ENCODE measurements around the gene PHLPP1.

The PHLPP1 gene

GRCh38 chr18:62989195-62989594 is 273.9 kb downstream of the PHLPP1 start:
- DNase-seq (ENCODE audit: low read depth), result no peak
- no peak overlapping the region for H3K4me3 ChIP-seq (ENCODE audit: low read depth, low read length)
- TF ChIP-seq MYC (IDR thresholded peaks at IDR 0.05; ENCODE audit: low read depth, low read length) (no peak), POLR2A (IDR thresholded peaks at IDR 0.05; ENCODE audit: extremely low read depth, insufficient read length) (no peak)
- TF ChIP-seq, protein P1, sequence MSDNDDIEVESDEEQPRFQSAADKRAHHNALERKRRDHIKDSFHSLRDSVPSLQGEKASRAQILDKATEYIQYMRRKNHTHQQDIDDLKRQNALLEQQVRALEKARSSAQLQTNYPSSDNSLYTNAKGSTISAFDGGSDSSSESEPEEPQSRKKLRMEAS (IDR thresholded peaks at IDR 0.05; ENCODE audit: low read depth, low read length), result no peak
- TF ChIP-seq, protein P2, sequence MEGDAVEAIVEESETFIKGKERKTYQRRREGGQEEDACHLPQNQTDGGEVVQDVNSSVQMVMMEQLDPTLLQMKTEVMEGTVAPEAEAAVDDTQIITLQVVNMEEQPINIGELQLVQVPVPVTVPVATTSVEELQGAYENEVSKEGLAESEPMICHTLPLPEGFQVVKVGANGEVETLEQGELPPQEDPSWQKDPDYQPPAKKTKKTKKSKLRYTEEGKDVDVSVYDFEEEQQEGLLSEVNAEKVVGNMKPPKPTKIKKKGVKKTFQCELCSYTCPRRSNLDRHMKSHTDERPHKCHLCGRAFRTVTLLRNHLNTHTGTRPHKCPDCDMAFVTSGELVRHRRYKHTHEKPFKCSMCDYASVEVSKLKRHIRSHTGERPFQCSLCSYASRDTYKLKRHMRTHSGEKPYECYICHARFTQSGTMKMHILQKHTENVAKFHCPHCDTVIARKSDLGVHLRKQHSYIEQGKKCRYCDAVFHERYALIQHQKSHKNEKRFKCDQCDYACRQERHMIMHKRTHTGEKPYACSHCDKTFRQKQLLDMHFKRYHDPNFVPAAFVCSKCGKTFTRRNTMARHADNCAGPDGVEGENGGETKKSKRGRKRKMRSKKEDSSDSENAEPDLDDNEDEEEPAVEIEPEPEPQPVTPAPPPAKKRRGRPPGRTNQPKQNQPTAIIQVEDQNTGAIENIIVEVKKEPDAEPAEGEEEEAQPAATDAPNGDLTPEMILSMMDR (IDR thresholded peaks at IDR 0.05; ENCODE audit: low read depth, low read length), result no peak

GRCh38 chr18:62990653-62991052 is 275.3 kb downstream of the PHLPP1 start:
- no peak overlapping the region for H3K4me3 ChIP-seq (ENCODE audit: low read depth, low read length)
- no peak for DNase-seq (ENCODE audit: low read depth)
- no peak for TF ChIP-seq POLR2A (IDR thresholded peaks at IDR 0.05; ENCODE audit: extremely low read depth, insufficient read length)
- TF ChIP-seq, protein P2 (IDR thresholded peaks at IDR 0.05; ENCODE audit: low read depth, low read length), result no peak
- TF ChIP-seq, protein P1 (IDR thresholded peaks at IDR 0.05; ENCODE audit: low read depth, low read length), result no peak
- no peak for TF ChIP-seq MYC (IDR thresholded peaks at IDR 0.05; ENCODE audit: low read depth, low read length)

GRCh38 chr18:62991389-62991788 is 276.0 kb downstream of the PHLPP1 start:
- DNase-seq (ENCODE audit: low read depth), result no peak
- H3K4me3 ChIP-seq (ENCODE audit: low read depth, low read length), result no peak overlapping the region
- TF ChIP-seq, protein P1 (IDR thresholded peaks at IDR 0.05; ENCODE audit: low read depth, low read length), result no peak
- no peak for TF ChIP-seq POLR2A (IDR thresholded peaks at IDR 0.05; ENCODE audit: extremely low read depth, insufficient read length)
- TF ChIP-seq, protein P2 (IDR thresholded peaks at IDR 0.05; ENCODE audit: low read depth, low read length), result no peak
- no peak for TF ChIP-seq MYC (IDR thresholded peaks at IDR 0.05; ENCODE audit: low read depth, low read length)

DNA sequence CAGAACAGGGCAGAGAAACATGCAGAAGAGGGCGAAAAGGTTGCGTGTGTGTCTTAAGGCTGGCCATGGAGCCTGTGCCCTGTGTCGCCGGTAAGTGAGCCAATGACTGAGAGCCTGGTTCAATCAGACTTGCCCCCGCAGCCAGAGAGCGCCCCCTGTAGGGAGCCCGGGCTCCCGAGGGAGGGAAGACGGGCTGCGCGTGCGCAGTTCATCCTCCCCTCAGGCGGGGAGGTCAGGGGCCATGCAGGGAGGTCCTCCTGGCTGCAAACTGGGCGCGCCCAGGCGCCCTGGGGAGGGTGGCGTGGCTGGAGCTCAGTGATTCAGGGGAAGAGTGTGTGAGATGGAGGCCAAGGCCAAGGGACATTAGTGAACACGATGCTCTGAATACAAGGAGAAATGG is 276.6 kb downstream of the PHLPP1 start:
- H3K4me3 ChIP-seq (ENCODE audit: low read depth, low read length), result no peak overlapping the region
- DNase-seq (ENCODE audit: low read depth), result no peak
- TF ChIP-seq, protein P1 (IDR thresholded peaks at IDR 0.05; ENCODE audit: low read depth, low read length), result no peak
- TF ChIP-seq POLR2A (IDR thresholded peaks at IDR 0.05; ENCODE audit: extremely low read depth, insufficient read length) (no peak), MYC (IDR thresholded peaks at IDR 0.05; ENCODE audit: low read depth, low read length) (no peak)
- TF ChIP-seq, protein P2 (IDR thresholded peaks at IDR 0.05; ENCODE audit: low read depth, low read length), result peak; percentile 10

DNA sequence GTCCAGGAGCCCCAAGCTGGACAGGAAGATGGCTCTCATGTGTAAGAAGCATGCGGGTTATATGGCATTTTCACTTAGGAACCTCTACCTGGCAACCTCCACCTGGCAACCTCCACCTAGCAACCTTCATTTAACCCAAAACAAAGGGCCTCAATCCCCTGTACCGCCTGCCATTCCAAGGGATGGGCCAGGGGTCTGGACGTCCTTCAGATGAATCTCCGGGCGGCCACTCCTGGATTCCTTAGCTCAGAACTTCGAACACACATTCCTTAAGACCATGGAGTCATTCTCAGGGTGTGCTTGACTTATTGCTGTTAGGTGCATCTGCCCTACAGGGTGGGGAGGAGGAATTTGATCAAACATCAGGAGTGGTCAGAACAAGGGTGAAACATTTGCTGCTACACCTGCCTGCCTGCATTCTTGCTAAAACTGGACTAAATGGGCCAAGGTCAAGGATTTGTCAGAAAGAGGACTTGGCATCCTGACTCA is 277.6 kb downstream of the PHLPP1 start:
- no peak overlapping the region for H3K4me3 ChIP-seq (ENCODE audit: low read depth, low read length)
- DNase-seq (ENCODE audit: low read depth), result no peak
- TF ChIP-seq MYC (IDR thresholded peaks at IDR 0.05; ENCODE audit: low read depth, low read length), result no peak
- TF ChIP-seq, protein P1 (IDR thresholded peaks at IDR 0.05; ENCODE audit: low read depth, low read length), result no peak
- TF ChIP-seq, protein P2 (IDR thresholded peaks at IDR 0.05; ENCODE audit: low read depth, low read length), result no peak
- TF ChIP-seq POLR2A (IDR thresholded peaks at IDR 0.05; ENCODE audit: extremely low read depth, insufficient read length), result no peak

Data from NB4 (cell line).